Astrocyte (in vitro differentiated cells and primary cell): ENCODE data around the gene ERC1. TPM values are rescaled to one million over a fixed set of nuclear protein-coding genes. Genes with fewer than 3 reads are reported as not detected.

ENCODE experiments used
- DNase-seq: peaks from one replicate; pipeline ENCODE4 v3.0.0-alpha.2; 2010; ENCODE audit warnings: low read depth
- FAIRE-seq: peaks from 2 replicates; lab custom pipeline; 2011; peaks lifted over from hg19 to GRCh38; lab: Jason Lieb, UNC
- H2AFZ ChIP-seq: 2 replicates; pipeline ENCODE4 v1.6.0; 2012; ENCODE audit warnings: low read depth, low read length, inconsistent platforms
- H3K27ac ChIP-seq: 2 replicates; pipeline ENCODE4 v1.5.1; 2011; ENCODE audit warnings: low read depth, low read length, inconsistent platforms
- H3K27me3 ChIP-seq: 2 replicates; pipeline ENCODE4 v1.6.0; 2011; ENCODE audit warnings: low read length, inconsistent platforms; ENCODE audit not compliant: insufficient read depth
- H3K36me3 ChIP-seq: 2 replicates; pipeline ENCODE4 v1.5.1; 2011; ENCODE audit warnings: low read length, inconsistent platforms; ENCODE audit not compliant: insufficient read depth
- H3K4me1 ChIP-seq: 2 replicates; pipeline ENCODE4 v1.5.1; 2011; ENCODE audit warnings: low read length, inconsistent platforms; ENCODE audit not compliant: insufficient read depth
- H3K4me2 ChIP-seq: 2 replicates; pipeline ENCODE4 v1.6.0; 2012; ENCODE audit warnings: low read length, inconsistent platforms
- H3K4me3 ChIP-seq: 2 replicates; pipeline ENCODE4 v1.5.1; 2011; ENCODE audit warnings: low read depth, mild to moderate bottlenecking, low read length, inconsistent platforms; ENCODE audit not compliant: insufficient read depth
- H3K79me2 ChIP-seq: 2 replicates; pipeline ENCODE4 v1.6.0; 2012; ENCODE audit warnings: mild to moderate bottlenecking, low read length, inconsistent platforms; ENCODE audit not compliant: insufficient read depth
- H3K9ac ChIP-seq: 2 replicates; pipeline ENCODE4 v1.6.0; 2012; ENCODE audit warnings: mild to moderate bottlenecking, low read length, inconsistent platforms
- H3K9me3 ChIP-seq: 2 replicates; pipeline ENCODE4 v1.5.1; 2012; ENCODE audit warnings: low read depth, mild to moderate bottlenecking, low read length, inconsistent platforms; ENCODE audit not compliant: insufficient read depth
- H4K20me1 ChIP-seq: 2 replicates; pipeline ENCODE4 v1.6.0; 2012; ENCODE audit warnings: low read length, inconsistent platforms; ENCODE audit not compliant: insufficient read depth
- H3K27ac Mint-ChIP-seq: one replicate; pipeline ENCODE4 v1.8.0; 2021; ENCODE audit warnings: mild to moderate bottlenecking, mixed read lengths; ENCODE audit not compliant: unreplicated experiment
- H3K27me3 Mint-ChIP-seq: one replicate; pipeline ENCODE4 v1.8.0; 2021; ENCODE audit warnings: low read depth, mixed read lengths; ENCODE audit not compliant: unreplicated experiment
- H3K36me3 Mint-ChIP-seq: one replicate; pipeline ENCODE4 v1.8.0; 2021; ENCODE audit warnings: low read depth, mixed read lengths; ENCODE audit not compliant: unreplicated experiment
- H3K4me1 Mint-ChIP-seq: one replicate; pipeline ENCODE4 v1.8.0; 2021; ENCODE audit warnings: low read depth, mixed read lengths; ENCODE audit not compliant: unreplicated experiment
- H3K4me3 Mint-ChIP-seq: one replicate; pipeline ENCODE4 v1.8.0; 2021; ENCODE audit warnings: mild to moderate bottlenecking, moderate library complexity, mixed read lengths; ENCODE audit not compliant: unreplicated experiment
- H3K9me3 Mint-ChIP-seq: one replicate; pipeline ENCODE4 v1.8.0; 2021; ENCODE audit warnings: mild to moderate bottlenecking, mixed read lengths; ENCODE audit not compliant: unreplicated experiment
- CTCF ChIP-seq: IDR thresholded peaks from 2 replicates; pipeline ENCODE4 v1.5.1; 2011; ENCODE audit warnings: low read depth, mild to moderate bottlenecking, inconsistent platforms, low read length, moderate library complexity; ENCODE audit not compliant: insufficient read depth
- EZH2 ChIP-seq: IDR thresholded peaks from 2 replicates; pipeline ENCODE4 v1.6.1; 2012; ENCODE audit warnings: mild to moderate bottlenecking, low read length, inconsistent platforms; ENCODE audit not compliant: insufficient read depth
- total RNA-seq: library from RNA; stranded (reverse); gene quantifications from 2 replicates; pipeline ENCODE4 v1.2.1, GENCODE V29; 2021

ERC1 gene
- total RNA-seq, 1 donor from 2014 or later, result 67.1 TPM

- Histone ChIP-seq H3K4me3 (no peak overlapping the region), H3K79me2 (no peaks in the 10 kb centered on the region), H3K9ac (no peak overlapping the region), H3K4me2 (no peak overlapping the region), H3K4me1 (peaks cover 9% of the 10 kb centered on the region), H2AFZ (no peak overlapping the region), H3K27me3 (peaks cover 21% of the 10 kb centered on the region), H3K27ac (no peak overlapping the region), H3K36me3 (no peaks in the 10 kb centered on the region), H4K20me1 (peaks cover 8% of the 10 kb centered on the region), H3K9me3 (no peaks in the 10 kb centered on the region)
- Mint-ChIP-seq H3K36me3 (peaks cover 5% of the 10 kb centered on the region), H3K4me1 (peaks cover 2% of the 10 kb centered on the region), H3K4me3 (no peak overlapping the region), H3K9me3 (peaks cover 2% of the 10 kb centered on the region), H3K27ac (no peak overlapping the region), H3K27me3 (no peaks in the 10 kb centered on the region)
- DNase-seq (no peak), FAIRE-seq (no peak)
- no peak for TF ChIP-seq EZH2
- no peak for TF ChIP-seq CTCF
These were observed 14.4 kb upstream of the ERC1 start for GRCh38 chr12:976644-977043.

- no peak for DNase-seq
- Histone ChIP-seq H3K79me2 (no peaks in the 10 kb centered on the region), H3K36me3 (no peaks in the 10 kb centered on the region), H4K20me1 (peaks cover 13% of the 10 kb centered on the region), H3K4me1 (peaks cover 9% of the 10 kb centered on the region), H3K27me3 (peaks cover 23% of the 10 kb centered on the region), H3K27ac (no peak overlapping the region), H3K4me3 (no peak overlapping the region), H2AFZ (no peak overlapping the region), H3K4me2 (no peak overlapping the region), H3K9me3 (no peaks in the 10 kb centered on the region), H3K9ac (no peak overlapping the region)
- Mint-ChIP-seq H3K36me3 (peaks cover 5% of the 10 kb centered on the region), H3K27me3 (no peaks in the 10 kb centered on the region), H3K9me3 (peaks cover 2% of the 10 kb centered on the region), H3K4me3 (no peak overlapping the region), H3K4me1 (peaks cover 2% of the 10 kb centered on the region), H3K27ac (no peak overlapping the region)
- TF ChIP-seq CTCF, result no peak
- FAIRE-seq, result no peak
These were observed 13.9 kb upstream of the ERC1 start for GRCh38 chr12:977156-977555.

- no peaks in the 10 kb centered on the region for H3K27me3 Mint-ChIP-seq
- H3K4me1 Mint-ChIP-seq, result peaks cover 4% of the 10 kb centered on the region
- Histone ChIP-seq H3K4me3 (no peak overlapping the region), H4K20me1 (peaks cover 15% of the 10 kb centered on the region), H3K79me2 (no peaks in the 10 kb centered on the region), H3K27me3 (peaks cover 17% of the 10 kb centered on the region), H3K27ac (no peak overlapping the region), H3K9me3 (no peaks in the 10 kb centered on the region), H3K4me1 (peaks cover 9% of the 10 kb centered on the region), H3K4me2 (no peak overlapping the region), H2AFZ (no peak overlapping the region), H3K9ac (no peak overlapping the region), H3K36me3 (no peaks in the 10 kb centered on the region)
- no peak for TF ChIP-seq EZH2
- no peak for TF ChIP-seq CTCF
- DNase-seq (no peak), FAIRE-seq (no peak)
- peaks cover 7% of the 10 kb centered on the region for H3K36me3 Mint-ChIP-seq
- no peak overlapping the region for H3K4me3 Mint-ChIP-seq
- H3K9me3 Mint-ChIP-seq, result peaks cover 2% of the 10 kb centered on the region
- H3K27ac Mint-ChIP-seq, result no peak overlapping the region
These were observed 11.7 kb upstream of the ERC1 start for GRCh38 chr12:979349-979748.
